H9 (cell line): Measurements from ENCODE around the gene NFU1. TPM values are rescaled to one million over a fixed set of nuclear protein-coding genes. Genes with fewer than 3 reads are reported as not detected.

Experiments used
- DNase-seq: peaks from one replicate; pipeline ENCODE4 v3.0.0-alpha.2; 2017
- H2AFZ ChIP-seq: one replicate; pipeline ENCODE4 v1.6.1; 2013; ENCODE audit warnings: mild to moderate bottlenecking, low read length, control low read depth, moderate library complexity
- H2AK5ac ChIP-seq: 2 replicates; pipeline ENCODE4 v1.6.1; 2013; ENCODE audit warnings: low read length, control low read depth, mixed read lengths; ENCODE audit not compliant: insufficient read length
- H2BK120ac ChIP-seq: one replicate; pipeline ENCODE4 v1.6.1; 2013; ENCODE audit warnings: low read depth, mild to moderate bottlenecking, low read length, control low read depth, inconsistent platforms; ENCODE audit not compliant: poor library complexity, severe bottlenecking
- H2BK12ac ChIP-seq: 2 replicates; pipeline ENCODE4 v1.6.1; 2013; ENCODE audit warnings: low read length, control low read depth, mixed read lengths, low read depth; ENCODE audit not compliant: insufficient read length
- H2BK15ac ChIP-seq: 2 replicates; pipeline ENCODE4 v1.6.1; 2013; ENCODE audit warnings: low read depth, low read length, control low read depth
- H2BK20ac ChIP-seq: one replicate; pipeline ENCODE4 v1.6.1; 2013; ENCODE audit warnings: low read depth, mild to moderate bottlenecking, low read length, control low read depth, inconsistent platforms; ENCODE audit not compliant: poor library complexity, severe bottlenecking
- H2BK5ac ChIP-seq: 2 replicates; pipeline ENCODE4 v1.6.1; 2013; ENCODE audit warnings: low read length, control low read depth, mixed read lengths; ENCODE audit not compliant: insufficient read length
- H3K14ac ChIP-seq: 2 replicates; pipeline ENCODE4 v1.6.1; 2013; ENCODE audit warnings: low read length, control low read depth; ENCODE audit not compliant: insufficient read depth
- H3K18ac ChIP-seq: 2 replicates; pipeline ENCODE4 v1.6.1; 2013; ENCODE audit warnings: low read depth, mild to moderate bottlenecking, mixed read lengths, low read length, control low read depth; ENCODE audit not compliant: insufficient read length
- H3K23ac ChIP-seq: 2 replicates; pipeline ENCODE4 v1.6.1; 2013; ENCODE audit warnings: low read length, control low read depth, mixed read lengths, low read depth; ENCODE audit not compliant: insufficient read length
- H3K23me2 ChIP-seq: 2 replicates; pipeline ENCODE4 v1.6.1; 2013; ENCODE audit warnings: low read depth, mild to moderate bottlenecking, mixed read lengths, low read length, control low read depth; ENCODE audit not compliant: insufficient read length, poor library complexity, severe bottlenecking
- H3K27ac ChIP-seq: 2 replicates; pipeline ENCODE4 v1.5.1; 2013; ENCODE audit warnings: low read length, control low read depth, mixed read lengths, low read depth; ENCODE audit not compliant: insufficient read length
- H3K27me3 ChIP-seq: 2 replicates; pipeline ENCODE4 v1.6.1; 2013; ENCODE audit warnings: low read length, control low read depth, inconsistent platforms; ENCODE audit not compliant: insufficient read depth
- H3K4ac ChIP-seq: 2 replicates; pipeline ENCODE4 v1.6.1; 2013; ENCODE audit warnings: low read depth, mild to moderate bottlenecking, control low read depth, inconsistent platforms, low read length, moderate library complexity
- H3K4me1 ChIP-seq: 2 replicates; pipeline ENCODE4 v1.6.1; 2013; ENCODE audit warnings: low read length, control low read depth, inconsistent platforms; ENCODE audit not compliant: insufficient read depth
- H3K4me2 ChIP-seq: 2 replicates; pipeline ENCODE4 v1.6.1; 2013; ENCODE audit warnings: low read length, control low read depth, mixed read lengths; ENCODE audit not compliant: insufficient read length, insufficient read depth
- H3K56ac ChIP-seq: 2 replicates; pipeline ENCODE4 v1.6.1; 2013; ENCODE audit warnings: low read depth, mild to moderate bottlenecking, mixed read lengths, low read length, control low read depth; ENCODE audit not compliant: insufficient read length
- H3K79me1 ChIP-seq: 2 replicates; pipeline ENCODE4 v1.6.1; 2013; ENCODE audit warnings: low read depth, mild to moderate bottlenecking, moderate library complexity, low read length, control low read depth, inconsistent platforms; ENCODE audit not compliant: insufficient read depth, poor library complexity, severe bottlenecking
- H3K79me2 ChIP-seq: 2 replicates; pipeline ENCODE4 v1.6.1; 2013; ENCODE audit warnings: low read length, control low read depth, inconsistent platforms; ENCODE audit not compliant: insufficient read depth
- H3K9ac ChIP-seq: 2 replicates; pipeline ENCODE4 v1.6.1; 2013; ENCODE audit warnings: low read length, control low read depth, mixed read lengths; ENCODE audit not compliant: insufficient read length; ENCODE audit errors: extremely low read depth
- H3K9me3 ChIP-seq: one replicate; pipeline ENCODE4 v1.6.1; 2013; ENCODE audit warnings: low read depth, low read length, inconsistent platforms; ENCODE audit not compliant: control insufficient read depth
- H3T11ph ChIP-seq: one replicate; pipeline ENCODE4 v1.6.1; 2013; ENCODE audit warnings: mild to moderate bottlenecking, low read length, control low read depth, inconsistent platforms
- H4K20me1 ChIP-seq: one replicate; pipeline ENCODE4 v1.6.1; 2013; ENCODE audit not compliant: control insufficient read depth, insufficient read length, insufficient read depth
- H4K5ac ChIP-seq: 2 replicates; pipeline ENCODE4 v1.6.1; 2013; ENCODE audit warnings: low read depth, mild to moderate bottlenecking, mixed read lengths, low read length, control low read depth; ENCODE audit not compliant: insufficient read length
- H4K8ac ChIP-seq: replicated peaks from 2 replicates; pipeline ENCODE4 v1.6.1; 2013; ENCODE audit warnings: low read length, control low read depth, mixed read lengths, low read depth; ENCODE audit not compliant: insufficient read length
- H4K91ac ChIP-seq: 2 replicates; pipeline ENCODE4 v1.6.1; 2013; ENCODE audit warnings: low read depth, mild to moderate bottlenecking, moderate library complexity, mixed read lengths, low read length, control low read depth; ENCODE audit not compliant: insufficient read length
- H3K27ac Mint-ChIP-seq, 3 experiments: 2 replicates in 2 of 3; 3 replicates in 1 of 3; pipeline ENCODE4 v1.8.0; 2020 to 2021; ENCODE audit warnings: mixed read lengths in 3 of 3, mild to moderate bottlenecking in 1 of 3, moderate library complexity in 1 of 3
- H3K27me3 Mint-ChIP-seq: 2 replicates; pipeline ENCODE4 v1.8.0; 2021; ENCODE audit warnings: low read depth, mild to moderate bottlenecking, moderate library complexity, mixed read lengths
- H3K36me3 Mint-ChIP-seq, 3 experiments: 2 replicates in 2 of 3; 3 replicates in 1 of 3; pipeline ENCODE4 v1.8.0; 2020 to 2021; ENCODE audit warnings: low read depth in 3 of 3, mixed read lengths in 3 of 3; ENCODE audit not compliant: insufficient read depth in 1 of 3
- H3K4me1 Mint-ChIP-seq, 2 experiments: 2 replicates each; pipeline ENCODE4 v1.8.0; 2020; ENCODE audit warnings: mixed read lengths in 2 of 2
- H3K4me3 Mint-ChIP-seq, 2 experiments: 2 replicates in 1 of 2; 3 replicates in 1 of 2; pipeline ENCODE4 v1.8.0; 2020 to 2021; ENCODE audit warnings: mild to moderate bottlenecking in 2 of 2, mixed read lengths in 2 of 2, moderate library complexity in 1 of 2
- H3K9me3 Mint-ChIP-seq, 2 experiments: 2 replicates in 1 of 2; 3 replicates in 1 of 2; pipeline ENCODE4 v1.8.0; 2020; ENCODE audit warnings: mild to moderate bottlenecking in 2 of 2, mixed read lengths in 2 of 2, moderate library complexity in 1 of 2
- CTCF ChIP-seq: fragments of 200-600 bp; sonication (generic); conservative IDR thresholded peaks from 3 replicates; pipeline ENCODE4 v1.8.0; 2021; ENCODE audit warnings: antibody characterized with exemption, mild to moderate bottlenecking
- WGBS: extraction: QIAGEN DNeasy Blood & Tissue Kit; methylation state at CpG from one replicate; pipeline ENCODE4 v1.1.7; 2013; ENCODE audit warnings: missing lambda C conversion rate, low lambda C conversion rate, mixed read lengths; ENCODE audit not compliant: insufficient read length; ENCODE audit errors: extremely low coverage; 5-methylcytosine and 5-hydroxymethylcytosine counted together
- total RNA-seq: library from RNA; stranded (reverse); gene quantifications from 2 replicates; pipeline ENCODE4 v1.2.1, GENCODE V29; 2021

Gene NFU1
- total RNA-seq, 1 experiment from 2014 or later: 61.4 TPM

GRCh38 chr2:69416147-69416546, 21.1 kb downstream of the NFU1 start:
- no peak for TF ChIP-seq CTCF
- H2AFZ ChIP-seq: no peak overlapping the region
- no peak overlapping the region for H3K4me3 Mint-ChIP-seq
- no peak overlapping the region for H2BK120ac ChIP-seq
- H3K4me1 Mint-ChIP-seq: no peaks in the 10 kb centered on the region
- H3K79me1 ChIP-seq: no peaks in the 10 kb centered on the region
- no peaks in the 10 kb centered on the region for H3K23me2 ChIP-seq
- H3T11ph ChIP-seq: no peak overlapping the region
- H3K4me2 ChIP-seq: no peak overlapping the region
- H4K8ac ChIP-seq: no peak overlapping the region
- no peak overlapping the region for H3K23ac ChIP-seq
- H3K27ac ChIP-seq: no peak overlapping the region
- H3K9ac ChIP-seq: no peak overlapping the region
- H2BK5ac ChIP-seq: no peak overlapping the region
- H3K27me3 Mint-ChIP-seq: no peaks in the 10 kb centered on the region
- no peaks in the 10 kb centered on the region for H4K20me1 ChIP-seq
- no peak for DNase-seq
- H3K9me3 ChIP-seq: no peaks in the 10 kb centered on the region
- no peak overlapping the region for H3K18ac ChIP-seq
- H3K4me1 ChIP-seq: no peaks in the 10 kb centered on the region
- no peak overlapping the region for H2BK20ac ChIP-seq
- no peaks in the 10 kb centered on the region for H3K27me3 ChIP-seq
- H3K27ac Mint-ChIP-seq: no peak overlapping the region
- no peak overlapping the region for H3K56ac ChIP-seq
- H3K36me3 Mint-ChIP-seq: peaks cover 3 to 54% (median 40%) of the 10 kb centered on the region in 3 experiments; a peak in 6 of 7 replicates
- no peaks in the 10 kb centered on the region for H3K9me3 Mint-ChIP-seq
- no peak overlapping the region for H2BK12ac ChIP-seq
- WGBS: no CpG with 5 or more reads among the region's 1 CpG
- no peak overlapping the region for H2AK5ac ChIP-seq
- H4K91ac ChIP-seq: no peak overlapping the region
- H3K79me2 ChIP-seq: no peaks in the 10 kb centered on the region
- no peak overlapping the region for H3K14ac ChIP-seq
- no peak overlapping the region for H2BK15ac ChIP-seq
- no peak overlapping the region for H4K5ac ChIP-seq
- no peak overlapping the region for H3K4ac ChIP-seq
